ENCODE data around the gene CDK5RAP1. TPM values are rescaled to one million over a fixed set of nuclear protein-coding genes. Genes with fewer than 3 reads are reported as not detected.
"Not testable (repeated sequence)": the region's sequence is repeated elsewhere in the genome, so short reads cannot be mapped to it uniquely, and the experiment has no call there.

The CDK5RAP1 gene
- polyA plus RNA-seq, 1 donor (not counting 4 experiments of a cell fraction or from before 2014, with no cell fraction given) = 34.0 TPM

DNA sequence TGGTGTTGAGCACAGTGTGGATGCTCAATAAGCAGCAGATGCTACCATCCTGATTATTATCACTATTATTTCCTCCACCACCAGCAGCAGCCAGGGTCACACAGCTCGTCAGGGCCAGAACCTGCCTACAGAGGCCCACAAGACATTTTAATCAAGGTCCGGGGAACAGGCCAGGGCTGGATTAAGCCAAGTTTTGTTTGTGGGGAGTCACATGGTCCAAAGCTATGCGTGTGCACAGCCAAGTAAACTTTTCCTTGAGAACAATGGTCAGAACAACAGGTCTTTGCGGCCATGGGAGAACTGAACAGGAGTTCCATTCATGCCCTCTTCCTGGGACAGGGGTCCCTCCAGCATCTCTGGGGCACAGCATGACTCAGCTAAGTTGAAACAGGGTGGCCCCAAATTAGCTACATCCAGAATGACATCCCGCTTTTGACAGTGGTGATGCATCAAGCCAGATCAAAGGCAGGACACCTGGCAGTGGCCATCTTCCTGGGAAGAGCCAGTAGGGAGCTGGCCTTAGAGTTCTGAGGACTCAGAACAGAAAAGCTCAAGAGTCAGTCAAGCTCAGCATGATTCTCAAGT, 30.6 kb upstream of the CDK5RAP1 start:
- no peaks in the 10 kb centered on the region for H3K36me3 ChIP-seq (ENCODE audit: control insufficient read depth in 2 of 2, extremely low read depth in 1 of 2, insufficient read depth in 2 of 2, low read length in 2 of 2)
- dilution Hi-C loops (cut with MboI; ENCODE audit: extremely low pct_ligation_motif_present, low sequenced_read_pairs) = no loop called here
- no peaks in the 10 kb centered on the region for H3K9me3 ChIP-seq (ENCODE audit: control insufficient read depth, low read depth, low read length)
- no peaks in the 10 kb centered on the region for H3K9me1 ChIP-seq (ENCODE audit: control insufficient read depth, extremely low read depth, insufficient read depth, low read length)
- TF ChIP-seq, protein P1, sequence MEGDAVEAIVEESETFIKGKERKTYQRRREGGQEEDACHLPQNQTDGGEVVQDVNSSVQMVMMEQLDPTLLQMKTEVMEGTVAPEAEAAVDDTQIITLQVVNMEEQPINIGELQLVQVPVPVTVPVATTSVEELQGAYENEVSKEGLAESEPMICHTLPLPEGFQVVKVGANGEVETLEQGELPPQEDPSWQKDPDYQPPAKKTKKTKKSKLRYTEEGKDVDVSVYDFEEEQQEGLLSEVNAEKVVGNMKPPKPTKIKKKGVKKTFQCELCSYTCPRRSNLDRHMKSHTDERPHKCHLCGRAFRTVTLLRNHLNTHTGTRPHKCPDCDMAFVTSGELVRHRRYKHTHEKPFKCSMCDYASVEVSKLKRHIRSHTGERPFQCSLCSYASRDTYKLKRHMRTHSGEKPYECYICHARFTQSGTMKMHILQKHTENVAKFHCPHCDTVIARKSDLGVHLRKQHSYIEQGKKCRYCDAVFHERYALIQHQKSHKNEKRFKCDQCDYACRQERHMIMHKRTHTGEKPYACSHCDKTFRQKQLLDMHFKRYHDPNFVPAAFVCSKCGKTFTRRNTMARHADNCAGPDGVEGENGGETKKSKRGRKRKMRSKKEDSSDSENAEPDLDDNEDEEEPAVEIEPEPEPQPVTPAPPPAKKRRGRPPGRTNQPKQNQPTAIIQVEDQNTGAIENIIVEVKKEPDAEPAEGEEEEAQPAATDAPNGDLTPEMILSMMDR (optimal IDR thresholded peaks at IDR 0.05 in 1 of 3, IDR thresholded peaks at IDR 0.05 in 1 of 3, conservative IDR thresholded peaks at IDR 0.05 in 1 of 3; ENCODE audit: extremely low read depth in 1 of 3, insufficient read depth in 2 of 3, low read length in 3 of 3) = no peak
- no peak for TF ChIP-seq EZH2 (IDR thresholded peaks at IDR 0.05; ENCODE audit: low read length)
- H3K4me1 ChIP-seq (ENCODE audit: control insufficient read depth, extremely low read depth, insufficient read depth, low read length) = no peaks in the 10 kb centered on the region
- H3K27ac ChIP-seq (ENCODE audit: control insufficient read depth, insufficient read depth, low read length) = no peak overlapping the region
- H3K9ac ChIP-seq (ENCODE audit: control insufficient read depth, extremely low read depth, insufficient read depth, low read length) = no peak overlapping the region
- H3K4me3 ChIP-seq (ENCODE audit: control insufficient read depth in 2 of 3, extremely low read depth in 1 of 3, insufficient read depth in 2 of 3, low read depth in 1 of 3, low read length in 3 of 3) = no peak overlapping the region
- H3K4me2 ChIP-seq (ENCODE audit: control insufficient read depth, extremely low read depth, insufficient read depth, low read depth, low read length) = no peak overlapping the region
- no peak overlapping the region for H2AFZ ChIP-seq (ENCODE audit: control insufficient read depth, low read length)
- FAIRE-seq (no peak), DNase-seq (ENCODE audit: low read depth, low spot score) (no peak)
- no peaks in the 10 kb centered on the region for H4K20me1 ChIP-seq (ENCODE audit: control insufficient read depth, extremely low read depth, insufficient read depth, low read length)
- H3K79me2 ChIP-seq (ENCODE audit: control insufficient read depth, insufficient read depth, low read length) = no peaks in the 10 kb centered on the region
- no peaks in the 10 kb centered on the region for H3K27me3 ChIP-seq (ENCODE audit: control insufficient read depth, extremely low read depth, insufficient read depth, low read length)

DNA sequence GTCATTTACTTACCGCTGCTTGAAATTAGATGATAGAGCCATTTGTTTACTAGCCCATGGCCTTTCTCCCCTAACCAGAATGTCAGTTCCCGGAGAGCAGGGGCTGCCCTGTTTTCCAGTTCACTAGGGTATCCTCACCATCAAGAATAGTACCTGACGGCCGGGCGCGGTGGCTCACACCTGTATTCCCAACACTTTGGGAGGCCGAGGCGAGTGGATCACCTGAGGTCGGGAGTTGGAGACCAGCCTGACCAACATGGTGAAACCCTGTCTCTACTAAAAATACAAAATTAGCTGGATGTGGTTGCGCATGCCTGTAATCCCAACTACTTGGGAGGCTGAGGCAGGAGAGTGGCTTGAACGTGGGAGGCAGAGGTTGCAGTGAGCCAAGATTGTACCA, 22.6 kb upstream of the CDK5RAP1 start:
- DNase-seq (ENCODE audit: low read depth, low spot score); H4K20me1 ChIP-seq (ENCODE audit: control insufficient read depth, extremely low read depth, insufficient read depth, low read length); H3K4me3 ChIP-seq (ENCODE audit: control insufficient read depth in 2 of 3, extremely low read depth in 1 of 3, insufficient read depth in 2 of 3, low read depth in 1 of 3, low read length in 3 of 3); H3K36me3 ChIP-seq (ENCODE audit: control insufficient read depth in 2 of 2, extremely low read depth in 1 of 2, insufficient read depth in 2 of 2, low read length in 2 of 2); H3K27ac ChIP-seq (ENCODE audit: control insufficient read depth, insufficient read depth, low read length); H3K9me1 ChIP-seq (ENCODE audit: control insufficient read depth, extremely low read depth, insufficient read depth, low read length); H3K4me1 ChIP-seq (ENCODE audit: control insufficient read depth, extremely low read depth, insufficient read depth, low read length); H3K9ac ChIP-seq (ENCODE audit: control insufficient read depth, extremely low read depth, insufficient read depth, low read length); FAIRE-seq; H3K27me3 ChIP-seq (ENCODE audit: control insufficient read depth, extremely low read depth, insufficient read depth, low read length); H3K79me2 ChIP-seq (ENCODE audit: control insufficient read depth, insufficient read depth, low read length); H3K4me2 ChIP-seq (ENCODE audit: control insufficient read depth, extremely low read depth, insufficient read depth, low read depth, low read length); H2AFZ ChIP-seq (ENCODE audit: control insufficient read depth, low read length); H3K9me3 ChIP-seq (ENCODE audit: control insufficient read depth, low read depth, low read length); dilution Hi-C loops (cut with MboI; ENCODE audit: extremely low pct_ligation_motif_present, low sequenced_read_pairs): not testable (repeated sequence)
